Lower lobe of right lung (tissue), 2 donors: Measurements from ENCODE around the gene SHE. TPM values are rescaled to one million over a fixed set of nuclear protein-coding genes. Genes with fewer than 3 reads are reported as not detected.

ENCODE experiments used
- ATAC-seq, 2 donors: fragments of 200-7000 bp; cut with Tn5 transposase; one replicate each; pipeline ENCODE4 v1.9.1; 2020 to 2022; ENCODE audit warnings: mild to moderate bottlenecking in 2 of 2, moderate library complexity in 2 of 2
- DNase-seq: peaks from one replicate; pipeline ENCODE4 v3.0.0-alpha.2; 2020
- H3K27ac ChIP-seq: fragments of 200-600 bp; one replicate; pipeline ENCODE4 v1.8.0; 2022
- H3K27me3 ChIP-seq: fragments of 200-600 bp; one replicate; pipeline ENCODE4 v1.8.0; 2022; ENCODE audit warnings: low read depth
- H3K36me3 ChIP-seq: fragments of 200-600 bp; one replicate; pipeline ENCODE4 v1.8.0; 2022; ENCODE audit warnings: mild to moderate bottlenecking
- H3K4me1 ChIP-seq: fragments of 200-600 bp; one replicate; pipeline ENCODE4 v1.8.0; 2022
- H3K4me3 ChIP-seq: fragments of 200-600 bp; one replicate; pipeline ENCODE4 v1.8.0; 2022; ENCODE audit warnings: mild to moderate bottlenecking
- H3K9me3 ChIP-seq: fragments of 200-600 bp; one replicate; pipeline ENCODE4 v1.8.0; 2022
- CTCF ChIP-seq: fragments of 200-600 bp; IDR thresholded peaks from one replicate; pipeline ENCODE4 v1.8.0; 2022; ENCODE audit warnings: antibody characterized with exemption, mild to moderate bottlenecking
- intact Hi-C: fragments of 100-400 bp; cut with DNase I; formaldehyde crosslinking; loops from one replicate; pipeline ENCODE4 v1.11.0; 2022
- total RNA-seq: library from RNA; stranded (reverse); fragmentation: NEBNext Ultra II Directional; extraction: Animal tissue kit (Norgen Biotek cat#: 25700); gene quantifications from one replicate; pipeline ENCODE4 v1.2.1, GENCODE V29; 2021
- donor health status: DM: no; HTN: yes; CAD: no; lungs with severe emphysema.

Gene SHE
- total RNA-seq, 1 donor from 2014 or later, result 40.1 TPM

DNA sequence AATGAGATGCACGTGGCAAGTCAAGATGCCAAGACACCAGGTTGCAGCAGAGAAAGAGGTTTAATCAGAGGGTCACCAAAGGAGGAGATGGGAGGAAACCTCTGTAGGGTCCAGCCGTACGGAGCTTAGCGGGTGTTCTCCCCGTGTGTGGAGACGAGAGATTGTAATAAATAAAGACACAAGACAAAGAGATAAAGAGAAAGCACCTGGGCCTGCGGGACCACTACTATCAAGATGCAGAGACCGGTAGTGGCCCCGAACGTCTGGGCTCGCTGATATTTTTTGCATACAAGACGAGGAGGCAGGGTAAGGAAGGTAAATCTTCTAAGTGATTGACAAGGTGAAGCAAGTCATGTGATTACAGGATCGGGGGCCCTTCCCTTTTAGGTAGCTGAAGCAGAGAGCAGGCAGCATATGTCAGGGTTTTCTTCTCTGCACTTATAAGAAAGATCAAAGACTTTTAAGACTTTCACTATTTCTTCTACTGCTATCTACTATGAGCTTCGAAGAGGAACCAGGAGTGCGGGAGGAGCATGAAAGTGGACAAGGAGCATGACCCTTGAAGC is 41.4 kb downstream of the SHE start:
- no peak overlapping the region for H3K4me3 ChIP-seq
- H3K27me3 ChIP-seq, result no peaks in the 10 kb centered on the region
- ATAC-seq (no peak), DNase-seq (no peak)
- H3K9me3 ChIP-seq, result no peaks in the 10 kb centered on the region
- H3K4me1 ChIP-seq, result peaks cover 30% of the 10 kb centered on the region
- H3K36me3 ChIP-seq, result peaks cover 47% of the 10 kb centered on the region
- TF ChIP-seq CTCF, result no peak
- no peak overlapping the region for H3K27ac ChIP-seq
- intact Hi-C loops, result no loop called here

GRCh38 chr1:154459080-154459479 is 43.1 kb downstream of the SHE start:
- DNase-seq (no peak), ATAC-seq (no peak)
- intact Hi-C loops, result no loop called here
- H3K27me3 ChIP-seq, result no peaks in the 10 kb centered on the region
- no peak overlapping the region for H3K27ac ChIP-seq
- no peak for TF ChIP-seq CTCF
- no peaks in the 10 kb centered on the region for H3K9me3 ChIP-seq
- H3K4me3 ChIP-seq, result no peak overlapping the region
- H3K36me3 ChIP-seq, result peaks cover 56% of the 10 kb centered on the region
- peaks cover 21% of the 10 kb centered on the region for H3K4me1 ChIP-seq

DNA sequence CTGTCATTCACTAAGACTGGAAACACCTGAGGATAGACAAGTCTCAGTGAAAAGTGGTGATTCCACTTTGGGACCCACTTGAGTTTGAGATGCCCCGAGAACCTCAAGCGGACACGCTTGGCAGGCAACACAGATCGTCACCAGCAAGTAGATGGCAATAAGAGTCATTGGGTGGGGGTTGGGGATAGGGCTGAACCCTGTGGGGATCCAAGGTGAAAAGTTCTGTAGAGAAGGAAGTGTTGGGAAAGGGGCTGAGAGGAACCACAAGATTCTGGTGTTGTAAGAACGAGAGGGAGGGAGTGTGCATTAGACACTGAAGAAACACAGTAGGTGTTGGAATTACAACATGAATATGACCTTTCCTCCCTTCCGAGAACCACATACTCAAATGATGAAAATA is 45.6 kb downstream of the SHE start:
- H3K36me3 ChIP-seq, result peaks cover 77% of the 10 kb centered on the region
- no peak for TF ChIP-seq CTCF
- peak; percentile 52 to 65 for ATAC-seq

DNA sequence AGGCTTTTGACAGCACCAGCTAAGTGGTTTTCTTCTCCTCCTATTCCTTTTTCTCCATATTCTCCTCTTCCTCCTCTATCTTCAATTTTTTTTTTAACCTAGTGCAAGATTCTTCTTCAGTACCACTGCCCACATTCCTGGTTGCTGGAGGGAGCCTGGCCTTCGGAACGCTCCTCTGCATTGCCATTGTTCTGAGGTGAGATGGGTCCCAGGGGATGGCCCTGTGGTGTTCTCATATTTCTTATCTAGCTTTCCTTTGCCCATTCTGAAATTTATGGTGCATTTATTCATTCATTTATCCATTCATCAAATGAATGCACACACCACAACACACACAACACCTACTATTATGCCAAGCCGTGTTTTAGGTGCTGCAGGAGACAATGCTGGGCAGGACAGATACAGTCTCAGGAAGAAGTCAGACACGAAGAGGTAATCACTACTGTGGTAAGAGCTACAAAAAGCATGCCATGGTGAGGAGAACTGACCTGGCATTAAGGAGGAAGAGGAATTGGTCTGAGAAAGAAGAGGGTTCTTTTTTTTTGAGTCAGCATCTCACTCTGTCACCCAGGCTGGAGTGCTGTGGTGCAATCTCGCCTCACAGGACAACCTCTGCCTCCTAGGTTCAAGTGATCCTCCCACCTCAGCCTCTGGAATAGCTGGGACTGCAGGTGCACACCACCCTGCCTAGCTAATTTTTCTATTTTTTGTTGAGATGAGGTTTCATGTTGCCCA is 47.7 kb downstream of the SHE start:
- H3K4me3 ChIP-seq, result no peak overlapping the region
- H3K27me3 ChIP-seq, result no peaks in the 10 kb centered on the region
- peak in 1 of 2 donors; percentile 6 for ATAC-seq
- H3K9me3 ChIP-seq, result no peaks in the 10 kb centered on the region
- H3K4me1 ChIP-seq, result peaks cover 18% of the 10 kb centered on the region
- no peak overlapping the region for H3K27ac ChIP-seq
- DNase-seq, result no peak
- peaks cover 88% of the 10 kb centered on the region for H3K36me3 ChIP-seq
- intact Hi-C loops, result no loop called here
- TF ChIP-seq CTCF, result no peak

More for the DNA sequence above, 45.6 kb downstream of the SHE start:
- peaks cover 18% of the 10 kb centered on the region for H3K4me1 ChIP-seq
- no peak overlapping the region for H3K4me3 ChIP-seq
- H3K27me3 ChIP-seq, result no peaks in the 10 kb centered on the region
- H3K27ac ChIP-seq, result peak overlapping the region; percentile 36
- DNase-seq, result no peak
- intact Hi-C loops, result no loop called here
- H3K9me3 ChIP-seq, result no peaks in the 10 kb centered on the region

- TF ChIP-seq CTCF, result no peak
- H3K4me3 ChIP-seq, result no peak overlapping the region
- H3K27ac ChIP-seq, result peak overlapping the region; percentile 32
- no peak for DNase-seq
- H3K4me1 ChIP-seq, result peaks cover 18% of the 10 kb centered on the region
- intact Hi-C loops, result no loop called here
- no peaks in the 10 kb centered on the region for H3K9me3 ChIP-seq
- peak; percentile 52 to 58 for ATAC-seq
- H3K36me3 ChIP-seq, result peaks cover 88% of the 10 kb centered on the region
- H3K27me3 ChIP-seq, result no peaks in the 10 kb centered on the region
Observed at GRCh38 chr1:154453574-154454352, 48.4 kb downstream of the SHE start.
